Hair follicular keratinocyte (primary cell): ENCODE data around the gene TTC13. TPM values are rescaled to one million over a fixed set of nuclear protein-coding genes. Genes with fewer than 3 reads are reported as not detected.

Experiments used
- total RNA-seq: library from RNA; depleted of rRNA; stranded (reverse); fragments of >200 nt; gene quantifications from 2 replicates; pipeline ENCODE4 v1.2.3, GENCODE V29; 2015

The TTC13 gene, protein sequence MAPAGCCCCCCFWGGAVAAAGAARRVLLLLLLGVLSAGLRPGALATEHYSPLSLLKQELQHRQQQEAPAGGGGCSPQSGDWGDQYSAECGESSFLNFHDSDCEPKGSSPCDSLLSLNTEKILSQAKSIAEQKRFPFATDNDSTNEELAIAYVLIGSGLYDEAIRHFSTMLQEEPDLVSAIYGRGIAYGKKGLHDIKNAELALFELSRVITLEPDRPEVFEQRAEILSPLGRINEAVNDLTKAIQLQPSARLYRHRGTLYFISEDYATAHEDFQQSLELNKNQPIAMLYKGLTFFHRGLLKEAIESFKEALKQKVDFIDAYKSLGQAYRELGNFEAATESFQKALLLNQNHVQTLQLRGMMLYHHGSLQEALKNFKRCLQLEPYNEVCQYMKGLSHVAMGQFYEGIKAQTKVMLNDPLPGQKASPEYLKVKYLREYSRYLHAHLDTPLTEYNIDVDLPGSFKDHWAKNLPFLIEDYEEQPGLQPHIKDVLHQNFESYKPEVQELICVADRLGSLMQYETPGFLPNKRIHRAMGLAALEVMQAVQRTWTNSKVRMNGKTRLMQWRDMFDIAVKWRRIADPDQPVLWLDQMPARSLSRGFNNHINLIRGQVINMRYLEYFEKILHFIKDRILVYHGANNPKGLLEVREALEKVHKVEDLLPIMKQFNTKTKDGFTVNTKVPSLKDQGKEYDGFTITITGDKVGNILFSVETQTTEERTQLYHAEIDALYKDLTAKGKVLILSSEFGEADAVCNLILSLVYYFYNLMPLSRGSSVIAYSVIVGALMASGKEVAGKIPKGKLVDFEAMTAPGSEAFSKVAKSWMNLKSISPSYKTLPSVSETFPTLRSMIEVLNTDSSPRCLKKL
- total RNA-seq: 7.2 and 7.4 TPM in 2 replicates

DNA sequence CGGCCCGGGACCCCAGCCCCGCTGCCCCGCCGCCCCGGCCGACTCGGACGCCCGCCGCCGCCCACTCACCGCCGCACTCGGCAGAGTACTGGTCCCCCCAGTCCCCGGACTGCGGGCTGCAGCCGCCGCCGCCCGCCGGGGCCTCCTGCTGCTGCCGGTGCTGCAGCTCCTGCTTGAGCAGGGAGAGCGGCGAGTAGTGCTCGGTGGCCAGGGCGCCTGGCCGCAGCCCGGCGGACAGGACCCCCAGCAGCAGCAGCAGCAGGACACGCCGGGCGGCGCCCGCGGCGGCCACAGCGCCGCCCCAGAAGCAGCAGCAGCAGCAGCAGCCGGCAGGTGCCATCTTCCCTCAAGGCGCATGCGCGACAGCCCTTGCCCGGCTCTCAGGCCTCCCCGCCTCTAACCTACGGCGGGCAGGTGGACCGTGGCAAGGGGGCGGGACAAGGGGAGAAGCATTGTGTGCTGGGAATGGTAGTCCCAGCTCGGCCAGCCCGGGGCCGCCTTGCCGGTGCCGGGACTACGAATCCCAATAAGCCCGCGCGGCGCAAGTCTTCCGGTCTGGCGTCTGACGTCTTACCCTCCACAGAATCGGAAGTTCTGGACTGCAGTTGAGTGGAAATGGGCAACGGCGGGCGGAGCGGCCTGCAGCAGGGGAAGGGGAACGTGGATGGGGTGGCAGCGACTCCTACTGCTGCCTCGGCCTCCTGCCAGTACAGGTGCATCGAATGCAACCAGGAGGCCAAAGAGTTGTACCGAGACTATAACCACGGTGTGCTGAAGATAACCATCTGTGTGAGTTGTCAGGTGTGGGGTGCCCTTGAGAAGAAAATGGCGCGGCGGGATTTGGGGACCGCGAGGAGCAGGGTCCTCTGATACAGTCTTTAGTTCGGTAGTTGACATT, at the start of gene TTC13, which contains the start of gene ARV1:
TTC13 (minus strand) TSS at position 371 of the 898 bp plus-strand sequence; CDS start at position 340, 31 bp downstream.
ARV1 (plus strand) TSS at position 604 of the 898 bp plus-strand sequence; CDS start at position 616, 12 bp downstream.

DNA sequence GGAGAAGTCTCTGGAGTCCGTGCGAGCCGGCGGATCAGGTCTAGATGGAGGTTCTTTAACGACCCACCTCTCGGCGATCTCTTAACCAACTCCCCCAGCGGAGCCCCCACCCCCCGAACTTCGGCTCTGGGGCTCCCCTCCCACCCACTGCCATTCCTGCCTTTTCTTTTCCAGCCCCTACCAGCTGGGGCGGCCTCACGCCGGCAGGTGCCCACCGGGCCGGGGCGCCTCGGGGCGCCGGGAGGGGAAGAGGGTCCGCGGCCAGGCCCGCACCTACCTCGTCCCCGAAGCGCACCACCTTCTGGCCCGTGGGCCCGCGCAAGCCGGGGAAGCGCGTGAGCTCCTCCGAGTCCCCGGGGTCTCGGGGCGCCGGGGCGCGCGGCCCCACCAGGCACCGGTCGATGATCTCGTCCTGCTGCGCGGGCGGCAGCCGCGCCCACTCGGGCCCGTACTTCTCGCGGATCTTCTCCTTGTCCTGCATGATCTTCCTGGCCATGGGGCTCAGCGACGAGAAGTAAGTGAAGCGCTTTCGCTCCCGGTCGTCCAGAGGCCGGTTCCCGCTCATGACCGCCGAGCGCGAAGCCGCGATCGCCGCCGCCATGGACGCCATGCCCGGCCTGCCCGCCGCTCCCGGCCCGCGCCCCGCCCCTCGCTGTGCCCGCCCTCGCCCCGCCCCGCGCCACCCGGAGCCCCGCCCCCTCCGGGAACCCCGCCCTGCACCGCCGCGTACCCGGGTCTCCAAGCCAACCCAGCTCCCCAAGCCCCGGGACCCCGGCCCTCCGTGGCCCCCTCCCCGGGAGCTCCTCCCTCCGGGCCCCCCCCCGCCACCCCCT, 110.5 kb downstream of the TTC13 start, which contains the start of gene C1orf198:
C1orf198 (minus strand) TSS at position 619 of the 833 bp plus-strand sequence; CDS start at position 610, 9 bp downstream.

Other genes starting within 250 kb of the TTC13 start
- not detected in 2 replicates for gene CAPN9, start 231.5 kb downstream of the TTC13 start, total RNA-seq
- gene C1orf198, start 110.3 kb downstream of the TTC13 start, total RNA-seq: 10.1 and 17.3 TPM in 2 replicates
- gene ARV1, start 233 bp upstream of the TTC13 start, total RNA-seq: 19.5 and 26.2 TPM in 2 replicates
- 21.6 and 23.2 TPM in 2 replicates for gene FAM89A, start 61.4 kb upstream of the TTC13 start, total RNA-seq
- gene TRIM67, start 183.2 kb upstream of the TTC13 start, total RNA-seq: not detected in 2 replicates